GM18907 (cell line): ENCODE measurements around the gene PLEKHH1.
"Not testable (repeated sequence)": the region's sequence is repeated elsewhere in the genome, so short reads cannot be mapped to it uniquely, and the experiment has no call there.

ENCODE experiments used
- ATAC-seq: cut with Tn5 transposase; IDR thresholded peaks from one replicate; pipeline ENCODE4 v1.9.1; 2021; ENCODE audit warnings: mild to moderate bottlenecking, moderate library complexity; ENCODE audit not compliant: unreplicated experiment

Gene PLEKHH1

GRCh38 chr14:67529947-67530935 is 2.8 kb upstream of the PLEKHH1 start:
- no peak for ATAC-seq

GRCh38 chr14:67532606-67532997 is 488 bp upstream of the PLEKHH1 start:
- no peak for ATAC-seq

GRCh38 chr14:67533754-67534085 is 630 bp downstream of the PLEKHH1 start:
- ATAC-seq: no peak

GRCh38 chr14:67536087-67536486 is 3.0 kb downstream of the PLEKHH1 start:
- no peak for ATAC-seq

- no peak for ATAC-seq
These were observed 4.6 kb downstream of the PLEKHH1 start for GRCh38 chr14:67537736-67538135.

GRCh38 chr14:67538501-67538900 is 5.4 kb downstream of the PLEKHH1 start:
- ATAC-seq: no peak

GRCh38 chr14:67539116-67539515 is 6.0 kb downstream of the PLEKHH1 start:
- no peak for ATAC-seq

GRCh38 chr14:67541448-67542387 is 8.6 kb downstream of the PLEKHH1 start:
- ATAC-seq: no peak

GRCh38 chr14:67542620-67543019 is 9.5 kb downstream of the PLEKHH1 start:
- ATAC-seq: not testable (repeated sequence)

GRCh38 chr14:67544590-67544989 is 11.5 kb downstream of the PLEKHH1 start:
- no peak for ATAC-seq

- no peak for ATAC-seq
These were observed 14.2 kb downstream of the PLEKHH1 start for GRCh38 chr14:67547224-67547780.

- ATAC-seq: no peak
These were observed 16.6 kb downstream of the PLEKHH1 start for GRCh38 chr14:67549734-67550133.

- ATAC-seq: no peak
These were observed 18.0 kb downstream of the PLEKHH1 start for GRCh38 chr14:67551123-67551522.

GRCh38 chr14:67551940-67552339 is 18.9 kb downstream of the PLEKHH1 start:
- no peak for ATAC-seq

- no peak for ATAC-seq
These were observed 20.5 kb downstream of the PLEKHH1 start for GRCh38 chr14:67553547-67553946.

GRCh38 chr14:67554341-67554740 is 21.3 kb downstream of the PLEKHH1 start:
- ATAC-seq: no peak

GRCh38 chr14:67555518-67556090 is 22.5 kb downstream of the PLEKHH1 start:
- no peak for ATAC-seq

GRCh38 chr14:67556671-67557070 is 23.6 kb downstream of the PLEKHH1 start:
- no peak for ATAC-seq

- ATAC-seq: no peak
These were observed 24.0 kb downstream of the PLEKHH1 start for GRCh38 chr14:67557118-67557517.

GRCh38 chr14:67557656-67558055 is 24.6 kb downstream of the PLEKHH1 start:
- no peak for ATAC-seq

- ATAC-seq: no peak
These were observed 26.5 kb downstream of the PLEKHH1 start for GRCh38 chr14:67559639-67560038.
